ENCODE data around the gene CD320. TPM values are rescaled to one million over a fixed set of nuclear protein-coding genes. Genes with fewer than 3 reads are reported as not detected.

CD320 gene
- total and polyA plus RNA-seq, 7 experiments from 2014 or later, result 20.5 to 52.0 (median 31.3) TPM

- Histone ChIP-seq H3K36me3 (ENCODE audit: control insufficient read depth in 2 of 3, insufficient read depth in 3 of 3, low read length in 3 of 3) (no peaks in the 10 kb centered on the region), H3K4me1 (ENCODE audit: control insufficient read depth in 2 of 2, insufficient read depth in 2 of 2, low read length in 2 of 2) (no peaks in the 10 kb centered on the region), H3K27ac (ENCODE audit: low read depth, low read length) (no peak overlapping the region), H3K9me3 (ENCODE audit: control insufficient read depth in 2 of 3, low read length in 3 of 3) (no peaks in the 10 kb centered on the region), H3K27me3 (ENCODE audit: control insufficient read depth in 2 of 2, insufficient read depth in 2 of 2, low read length in 2 of 2) (peaks cover 0 to 5% of the 10 kb centered on the region in 2 donors), H3K4me3 (ENCODE audit: low read length) (no peak overlapping the region)
- peaks cover 3 to 9% (median 4%) of the 10 kb centered on the region in 7 donors for H3K4me1 Mint-ChIP-seq
- H3K27me3 Mint-ChIP-seq, result peaks cover 10 to 46% (median 20%) of the 10 kb centered on the region in 5 donors
- no peak overlapping the region for H3K27ac Mint-ChIP-seq
- ATAC-seq (peak; percentile 52), DNase-seq (peak in 1 of 9 donors; percentile 67)
- ChIA-PET POLR2A (interaction anchor here (0.7 kb wide), 1 partner anchor 13 kb away, joined by 3 read pairs; no protein-coding TSS in a partner anchor), CTCF (no interaction called here)
- H3K36me3 Mint-ChIP-seq, result peaks cover 0 to 2% (median 0%) of the 10 kb centered on the region in 5 donors
- intact Hi-C loops (cut with micrococcal nuclease), result no loop called here
- H3K4me3 Mint-ChIP-seq, result peak overlapping the region in 3 of 10 donors; percentile 23 to 67 (median 48)
- H3K9me3 Mint-ChIP-seq, result no peaks in the 10 kb centered on the region
Observed at GRCh38 chr19:8334458-8335342, 26.5 kb upstream of the CD320 start.

GRCh38 chr19:8333767-8334457 is 25.8 kb upstream of the CD320 start:
- Histone ChIP-seq H3K36me3 (ENCODE audit: control insufficient read depth in 2 of 3, insufficient read depth in 3 of 3, low read length in 3 of 3) (no peaks in the 10 kb centered on the region), H3K9me3 (ENCODE audit: control insufficient read depth in 2 of 3, low read length in 3 of 3) (no peaks in the 10 kb centered on the region), H3K27me3 (ENCODE audit: control insufficient read depth in 2 of 2, insufficient read depth in 2 of 2, low read length in 2 of 2) (peaks cover 0 to 5% of the 10 kb centered on the region in 2 donors), H3K4me3 (ENCODE audit: low read length) (no peak overlapping the region), H3K4me1 (ENCODE audit: control insufficient read depth in 2 of 2, insufficient read depth in 2 of 2, low read length in 2 of 2) (no peaks in the 10 kb centered on the region), H3K27ac (ENCODE audit: low read depth, low read length) (no peak overlapping the region)
- Mint-ChIP-seq H3K36me3 (peaks cover 0 to 2% (median 0%) of the 10 kb centered on the region in 5 donors), H3K27ac (no peak overlapping the region), H3K4me3 (peak overlapping the region in 5 of 10 donors; percentile 23 to 67 (median 29)), H3K4me1 (peaks cover 4 to 9% (median 5%) of the 10 kb centered on the region in 7 donors), H3K27me3 (peaks cover 10 to 44% (median 20%) of the 10 kb centered on the region in 5 donors), H3K9me3 (no peaks in the 10 kb centered on the region)
- ChIA-PET POLR2A (interaction anchor here (0.7 kb wide), 1 partner anchor 12 kb away, joined by 3 read pairs; no protein-coding TSS in a partner anchor), CTCF (no interaction called here)
- no peak for DNase-seq
- no peak for ATAC-seq
- intact Hi-C loops (cut with micrococcal nuclease), result no loop called here

- Mint-ChIP-seq H3K27me3 (peaks cover 8 to 43% (median 18%) of the 10 kb centered on the region in 5 donors), H3K27ac (no peak overlapping the region), H3K4me3 (peak overlapping the region in 2 of 10 donors; percentile 16 to 67), H3K4me1 (peaks cover 4 to 9% (median 5%) of the 10 kb centered on the region in 7 donors), H3K9me3 (no peaks in the 10 kb centered on the region), H3K36me3 (peaks cover 0 to 2% (median 0%) of the 10 kb centered on the region in 5 donors)
- no peak for DNase-seq
- Histone ChIP-seq H3K27ac (ENCODE audit: low read depth, low read length) (no peak overlapping the region), H3K27me3 (ENCODE audit: control insufficient read depth in 2 of 2, insufficient read depth in 2 of 2, low read length in 2 of 2) (peaks cover 0 to 5% of the 10 kb centered on the region in 2 donors), H3K9me3 (ENCODE audit: control insufficient read depth in 2 of 3, low read length in 3 of 3) (no peaks in the 10 kb centered on the region), H3K36me3 (ENCODE audit: control insufficient read depth in 2 of 3, insufficient read depth in 3 of 3, low read length in 3 of 3) (no peaks in the 10 kb centered on the region), H3K4me1 (ENCODE audit: control insufficient read depth in 2 of 2, insufficient read depth in 2 of 2, low read length in 2 of 2) (no peaks in the 10 kb centered on the region), H3K4me3 (ENCODE audit: low read length) (no peak overlapping the region)
- POLR2A ChIA-PET, result no interaction called here
- ATAC-seq, result no peak
- CTCF ChIA-PET, result no interaction called here
- intact Hi-C loops (cut with micrococcal nuclease), result no loop called here
Observed at GRCh38 chr19:8332976-8333766, 25.0 kb upstream of the CD320 start.

GRCh38 chr19:8331263-8331845 is 23.2 kb upstream of the CD320 start:
- ATAC-seq (no peak), DNase-seq (no peak)
- no peak overlapping the region for H3K27ac Mint-ChIP-seq
- intact Hi-C loops (cut with micrococcal nuclease), result no loop called here
- CTCF ChIA-PET, result no interaction called here
- no peaks in the 10 kb centered on the region for H3K9me3 Mint-ChIP-seq
- peaks cover 0 to 4% (median 0%) of the 10 kb centered on the region in 5 donors for H3K36me3 Mint-ChIP-seq
- Histone ChIP-seq H3K4me1 (ENCODE audit: control insufficient read depth in 2 of 2, insufficient read depth in 2 of 2, low read length in 2 of 2) (no peaks in the 10 kb centered on the region), H3K27ac (ENCODE audit: low read depth, low read length) (no peak overlapping the region), H3K4me3 (ENCODE audit: low read length) (no peak overlapping the region), H3K36me3 (ENCODE audit: control insufficient read depth in 2 of 3, insufficient read depth in 3 of 3, low read length in 3 of 3) (no peaks in the 10 kb centered on the region), H3K9me3 (ENCODE audit: control insufficient read depth in 2 of 3, low read length in 3 of 3) (no peaks in the 10 kb centered on the region), H3K27me3 (ENCODE audit: control insufficient read depth in 2 of 2, insufficient read depth in 2 of 2, low read length in 2 of 2) (peaks cover 0 to 5% of the 10 kb centered on the region in 2 donors)
- H3K27me3 Mint-ChIP-seq, result peaks cover 0 to 41% (median 10%) of the 10 kb centered on the region in 5 donors
- H3K4me1 Mint-ChIP-seq, result peaks cover 3 to 9% (median 4%) of the 10 kb centered on the region in 7 donors
- POLR2A ChIA-PET, result interaction anchor here (1.1 kb wide), 1 partner anchor 9 kb away, joined by 3 read pairs; no protein-coding TSS in a partner anchor
- H3K4me3 Mint-ChIP-seq, result no peak overlapping the region

GRCh38 chr19:8329996-8330395 is 21.8 kb upstream of the CD320 start:
- H3K36me3 Mint-ChIP-seq, result peaks cover 0 to 4% (median 0%) of the 10 kb centered on the region in 5 donors
- ATAC-seq, result no peak
- CTCF ChIA-PET, result no interaction called here

More at GRCh38 chr19:8329996-8330395, 21.8 kb upstream of the CD320 start:
- Histone ChIP-seq H3K9me3 (ENCODE audit: control insufficient read depth in 2 of 3, low read length in 3 of 3) (no peaks in the 10 kb centered on the region), H3K27ac (ENCODE audit: low read depth, low read length) (no peak overlapping the region), H3K27me3 (ENCODE audit: control insufficient read depth in 2 of 2, insufficient read depth in 2 of 2, low read length in 2 of 2) (peaks cover 0 to 5% of the 10 kb centered on the region in 2 donors), H3K4me3 (ENCODE audit: low read length) (no peak overlapping the region), H3K36me3 (ENCODE audit: control insufficient read depth in 2 of 3, insufficient read depth in 3 of 3, low read length in 3 of 3) (peaks cover 0 to under 1% (median 0%) of the 10 kb centered on the region in 3 experiments), H3K4me1 (ENCODE audit: control insufficient read depth in 2 of 2, insufficient read depth in 2 of 2, low read length in 2 of 2) (no peaks in the 10 kb centered on the region)
- no peak overlapping the region for H3K4me3 Mint-ChIP-seq
- H3K4me1 Mint-ChIP-seq, result peaks cover 0 to 5% (median 0%) of the 10 kb centered on the region in 7 donors
- peak overlapping the region in 2 of 9 donors; percentile 0 to 23 for H3K27ac Mint-ChIP-seq
- POLR2A ChIA-PET, result interaction anchor here (1.1 kb wide), 1 partner anchor 7 kb away, joined by 3 read pairs; no protein-coding TSS in a partner anchor
- peaks cover 0 to 35% (median 4%) of the 10 kb centered on the region in 5 donors for H3K27me3 Mint-ChIP-seq
- intact Hi-C loops (cut with micrococcal nuclease), result no loop called here
- DNase-seq, result no peak
- H3K9me3 Mint-ChIP-seq, result no peaks in the 10 kb centered on the region
